ENCODE data around the gene CCDC148. TPM values are rescaled to one million over a fixed set of nuclear protein-coding genes. Genes with fewer than 3 reads are reported as not detected.

Gene CCDC148
- total RNA-seq, 1 donor: 0.72 TPM

DNA sequence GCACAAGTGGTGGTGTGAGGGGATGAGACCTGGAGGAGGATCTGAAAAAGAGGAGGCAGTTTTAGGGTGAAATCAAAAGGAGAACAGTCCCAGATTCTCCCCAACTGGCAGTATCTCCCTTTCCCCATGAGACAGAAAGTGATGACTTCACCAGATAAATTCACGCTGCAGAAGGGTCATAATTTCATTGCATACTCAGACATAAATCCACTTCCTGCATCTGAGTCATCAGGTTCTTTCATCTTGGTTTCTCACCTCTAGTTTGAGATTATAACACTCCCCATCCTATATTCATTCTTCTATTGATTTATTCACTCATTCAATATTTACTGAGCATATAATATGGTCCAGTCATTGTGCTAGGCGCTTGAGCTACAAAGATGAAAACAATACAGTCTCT lies 64.7 kb downstream of the CCDC148 start:
- TF ChIP-seq, protein P1, sequence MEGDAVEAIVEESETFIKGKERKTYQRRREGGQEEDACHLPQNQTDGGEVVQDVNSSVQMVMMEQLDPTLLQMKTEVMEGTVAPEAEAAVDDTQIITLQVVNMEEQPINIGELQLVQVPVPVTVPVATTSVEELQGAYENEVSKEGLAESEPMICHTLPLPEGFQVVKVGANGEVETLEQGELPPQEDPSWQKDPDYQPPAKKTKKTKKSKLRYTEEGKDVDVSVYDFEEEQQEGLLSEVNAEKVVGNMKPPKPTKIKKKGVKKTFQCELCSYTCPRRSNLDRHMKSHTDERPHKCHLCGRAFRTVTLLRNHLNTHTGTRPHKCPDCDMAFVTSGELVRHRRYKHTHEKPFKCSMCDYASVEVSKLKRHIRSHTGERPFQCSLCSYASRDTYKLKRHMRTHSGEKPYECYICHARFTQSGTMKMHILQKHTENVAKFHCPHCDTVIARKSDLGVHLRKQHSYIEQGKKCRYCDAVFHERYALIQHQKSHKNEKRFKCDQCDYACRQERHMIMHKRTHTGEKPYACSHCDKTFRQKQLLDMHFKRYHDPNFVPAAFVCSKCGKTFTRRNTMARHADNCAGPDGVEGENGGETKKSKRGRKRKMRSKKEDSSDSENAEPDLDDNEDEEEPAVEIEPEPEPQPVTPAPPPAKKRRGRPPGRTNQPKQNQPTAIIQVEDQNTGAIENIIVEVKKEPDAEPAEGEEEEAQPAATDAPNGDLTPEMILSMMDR (IDR thresholded peaks at IDR 0.05; ENCODE audit: insufficient read depth, low read length): no peak
- H3K4me3 ChIP-seq (ENCODE audit: low read depth, low read length): no peak overlapping the region
- no peak for DNase-seq (ENCODE audit: low read depth)

- H3K4me3 ChIP-seq (ENCODE audit: low read depth, low read length): no peak overlapping the region
- TF ChIP-seq, protein P1 (IDR thresholded peaks at IDR 0.05; ENCODE audit: insufficient read depth, low read length): no peak
- no peak for DNase-seq (ENCODE audit: low read depth)
Observed at GRCh38 chr2:158391361-158391760, 65.2 kb downstream of the CCDC148 start.

DNA sequence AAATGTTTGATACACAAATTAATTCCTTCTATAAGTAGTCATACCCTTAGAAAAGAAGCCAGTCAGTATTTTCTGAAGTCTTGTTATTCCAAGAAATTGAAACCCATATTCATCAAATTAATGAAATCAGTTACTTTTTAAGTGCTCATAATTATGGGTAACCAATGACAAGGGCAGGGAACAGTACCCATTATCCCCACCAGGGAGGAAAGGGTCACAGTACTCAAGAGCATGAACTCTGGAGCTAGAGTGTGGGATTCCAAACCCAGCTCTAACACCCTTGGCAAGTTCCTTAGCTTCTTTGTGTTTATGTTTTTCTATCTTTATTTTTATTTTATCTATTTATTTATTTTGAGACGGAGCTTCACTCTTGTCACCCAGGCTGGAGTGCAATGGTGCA lies 68.4 kb downstream of the CCDC148 start:
- DNase-seq (ENCODE audit: low read depth): no peak
- TF ChIP-seq, protein P1 (IDR thresholded peaks at IDR 0.05; ENCODE audit: insufficient read depth, low read length): no peak
- H3K4me3 ChIP-seq (ENCODE audit: low read depth, low read length): no peak overlapping the region

DNA sequence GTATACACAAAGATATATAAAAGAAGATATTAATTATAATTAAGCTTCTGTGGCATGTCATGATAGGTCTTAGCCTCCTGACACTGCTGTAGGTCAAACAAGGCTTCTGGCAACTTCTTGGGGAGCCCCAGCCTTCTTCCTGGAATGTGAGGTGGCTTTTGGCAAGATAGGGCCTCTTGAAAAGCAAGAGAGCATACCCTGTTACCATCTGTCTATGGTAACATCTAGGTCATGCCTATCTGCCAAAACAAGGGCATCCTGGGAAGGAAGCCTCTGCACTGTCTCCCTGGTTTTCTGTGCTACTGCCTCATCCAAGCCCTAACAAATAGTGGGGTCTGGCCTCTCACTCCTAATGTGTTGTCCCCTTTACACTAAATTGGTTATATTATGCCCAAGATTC lies 70.9 kb downstream of the CCDC148 start:
- DNase-seq (ENCODE audit: low read depth): no peak
- H3K4me3 ChIP-seq (ENCODE audit: low read depth, low read length): no peak overlapping the region
- TF ChIP-seq, protein P1 (IDR thresholded peaks at IDR 0.05; ENCODE audit: insufficient read depth, low read length): no peak

DNA sequence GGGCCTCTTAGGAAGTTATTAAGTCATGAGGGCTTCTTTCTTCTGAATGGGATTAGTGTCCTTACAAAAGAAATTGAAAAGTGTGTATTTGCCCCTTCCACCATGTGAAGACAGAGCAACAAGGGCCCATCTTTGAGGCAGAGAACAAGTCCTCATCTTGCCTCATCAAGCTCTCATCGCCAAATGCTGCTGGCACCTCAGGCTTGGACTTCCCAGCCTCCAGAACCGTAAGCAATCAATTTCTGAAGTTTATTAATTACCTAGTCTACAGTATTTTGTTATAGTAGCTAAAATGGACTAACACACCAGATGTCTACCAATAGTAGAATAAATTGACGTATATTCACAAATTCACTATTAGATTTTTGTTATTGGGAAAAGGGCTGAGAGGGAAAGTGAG lies 74.6 kb downstream of the CCDC148 start:
- TF ChIP-seq, protein P1 (IDR thresholded peaks at IDR 0.05; ENCODE audit: insufficient read depth, low read length): no peak
- no peak for DNase-seq (ENCODE audit: low read depth)
- H3K4me3 ChIP-seq (ENCODE audit: low read depth, low read length): no peak overlapping the region

- DNase-seq (ENCODE audit: low read depth): no peak
- H3K4me3 ChIP-seq (ENCODE audit: low read depth, low read length): no peak overlapping the region
- TF ChIP-seq, protein P1 (IDR thresholded peaks at IDR 0.05; ENCODE audit: insufficient read depth, low read length): peak; percentile 13
Observed at GRCh38 chr2:158381205-158381604, 75.3 kb downstream of the CCDC148 start.

DNA sequence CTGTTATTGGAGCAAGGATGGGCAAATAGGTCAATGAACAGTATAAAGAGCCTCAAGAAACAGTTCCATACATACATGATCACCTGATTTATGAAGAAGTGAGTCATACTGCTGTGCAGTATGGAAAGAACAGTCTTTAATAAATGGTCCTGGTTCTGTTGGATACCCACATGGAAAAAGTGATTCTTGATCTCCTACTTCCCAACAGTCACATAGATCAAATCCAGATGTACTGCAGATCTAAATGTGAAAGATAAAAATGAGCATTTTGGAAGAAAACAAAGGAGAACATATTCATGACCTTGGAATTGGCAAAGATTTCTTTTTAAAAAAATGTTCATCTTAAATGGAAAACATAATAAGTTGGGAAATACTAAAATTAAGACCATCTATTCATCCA lies 75.8 kb downstream of the CCDC148 start:
- TF ChIP-seq, protein P1 (IDR thresholded peaks at IDR 0.05; ENCODE audit: insufficient read depth, low read length): no peak
- no peak overlapping the region for H3K4me3 ChIP-seq (ENCODE audit: low read depth, low read length)
- DNase-seq (ENCODE audit: low read depth): peak; percentile 16

Data from fibroblast of the aortic adventitia (primary cell).